Naive thymus-derived CD4-positive, alpha-beta T cell (primary cell): ENCODE results near the gene COL27A1. TPM values are rescaled to one million over a fixed set of nuclear protein-coding genes. Genes with fewer than 3 reads are reported as not detected.
"Not testable (repeated sequence)": the region's sequence is repeated elsewhere in the genome, so short reads cannot be mapped to it uniquely, and the experiment has no call there.

ENCODE experiments used
- ATAC-seq: fragments of 150-1000 bp; cut with Tn5 transposase; 2 replicates; pipeline ENCODE4 v1.10.0; 2021; ENCODE audit warnings: mild to moderate bottlenecking, moderate library complexity
- CTCF ChIA-PET: fragments of 350-600 bp; sonication (Branson Sonifier 250); formaldehyde crosslinking; loops from one replicate; lab custom pipeline; 2021; ENCODE audit warnings: antibody characterized with exemption; lab: Charles Lee
- POLR2A ChIA-PET: fragments of 350-600 bp; sonication (Branson Sonifier 250); formaldehyde crosslinking; loops from one replicate; lab custom pipeline; 2021; ENCODE audit warnings: antibody characterized with exemption, inconsistent platforms; lab: Charles Lee
- DNase-seq, 9 donors: peaks; one replicate each; pipeline versions ENCODE4 v3.0.0 to v3.0.0-alpha.2; 2020 to 2022; ENCODE audit warnings: mixed read lengths in 1 of 9
- H3K27ac ChIP-seq: one replicate; pipeline ENCODE4 v1.7.0; 2013; ENCODE audit warnings: mild to moderate bottlenecking, low read depth, low read length, moderate library complexity
- H3K27me3 ChIP-seq, 2 donors: one replicate each; pipeline ENCODE4 v1.7.0; 2013; ENCODE audit warnings: low read length in 2 of 2, mild to moderate bottlenecking in 2 of 2, moderate library complexity in 2 of 2; ENCODE audit not compliant: control insufficient read depth in 2 of 2, insufficient read depth in 2 of 2
- H3K36me3 ChIP-seq, 3 experiments: 1 replicate in 2 of 3; 2 replicates in 1 of 3; pipeline ENCODE4 v1.7.0; 2013; ENCODE audit warnings: low read length in 3 of 3, mild to moderate bottlenecking in 3 of 3, moderate library complexity in 1 of 3; ENCODE audit not compliant: insufficient read depth in 3 of 3, control insufficient read depth in 2 of 3
- H3K4me1 ChIP-seq, 2 donors: one replicate each; pipeline ENCODE4 v1.7.0; 2013; ENCODE audit warnings: low read length in 2 of 2, mild to moderate bottlenecking in 2 of 2, moderate library complexity in 1 of 2; ENCODE audit not compliant: control insufficient read depth in 2 of 2, insufficient read depth in 2 of 2
- H3K4me3 ChIP-seq: 2 replicates; pipeline ENCODE4 v1.7.0; 2013; ENCODE audit warnings: mild to moderate bottlenecking, low read length
- H3K9me3 ChIP-seq, 3 experiments: 1 replicate in 2 of 3; 2 replicates in 1 of 3; pipeline ENCODE4 v1.7.0; 2013; ENCODE audit warnings: low read length in 3 of 3; ENCODE audit not compliant: control insufficient read depth in 2 of 3
- H3K27ac Mint-ChIP-seq, 9 donors: one replicate each; pipeline ENCODE4 v1.8.0; 2020 to 2022; ENCODE audit warnings: mixed read lengths in 9 of 9, mild to moderate bottlenecking in 8 of 9, moderate library complexity in 5 of 9, inconsistent platforms in 2 of 9
- H3K27me3 Mint-ChIP-seq, 5 donors: one replicate each; pipeline ENCODE4 v1.8.0; 2021 to 2022; ENCODE audit warnings: mixed read lengths in 5 of 5, mild to moderate bottlenecking in 1 of 5
- H3K36me3 Mint-ChIP-seq, 5 donors: one replicate each; pipeline ENCODE4 v1.8.0; 2020 to 2022; ENCODE audit warnings: mixed read lengths in 5 of 5, mild to moderate bottlenecking in 3 of 5, inconsistent platforms in 1 of 5
- H3K4me1 Mint-ChIP-seq, 7 donors: one replicate each; pipeline ENCODE4 v1.8.0; 2020 to 2022; ENCODE audit warnings: mixed read lengths in 7 of 7, mild to moderate bottlenecking in 3 of 7, inconsistent platforms in 1 of 7
- H3K4me3 Mint-ChIP-seq, 10 donors: one replicate each; pipeline ENCODE4 v1.8.0; 2020 to 2022; ENCODE audit warnings: mild to moderate bottlenecking in 10 of 10, mixed read lengths in 10 of 10, moderate library complexity in 6 of 10, inconsistent platforms in 2 of 10
- H3K9me3 Mint-ChIP-seq, 11 donors: one replicate each; pipeline ENCODE4 v1.8.0; 2020 to 2022; ENCODE audit warnings: mixed read lengths in 11 of 11, mild to moderate bottlenecking in 4 of 11, inconsistent platforms in 1 of 11, moderate library complexity in 1 of 11
- intact Hi-C, 2 donors: fragments of 100-400 bp; cut with micrococcal nuclease; formaldehyde crosslinking; loops; one replicate each; pipeline ENCODE4 v1.15.1; 2023
- polyA plus RNA-seq, 2 donors: library from polyadenylated mRNA; unstranded; fragments of 300-500 nt; fragmentation: Illumina TruSeq; gene quantifications; one replicate each; pipeline ENCODE4 v1.2.3, GENCODE V29; 2021
- total RNA-seq, 6 experiments: library from RNA in 5 of 6; stranded (reverse) in 5 of 6; gene quantifications; 1 replicate in 5 of 6; 2 replicates in 1 of 6; pipeline ENCODE4 v1.2.3 and lab custom pipeline; 2021 to 2026

Gene COL27A1
- total and polyA plus RNA-seq, 7 experiments from 2014 or later = 1.2 to 2.4 (median 1.9) TPM; not detected in 2

DNA sequence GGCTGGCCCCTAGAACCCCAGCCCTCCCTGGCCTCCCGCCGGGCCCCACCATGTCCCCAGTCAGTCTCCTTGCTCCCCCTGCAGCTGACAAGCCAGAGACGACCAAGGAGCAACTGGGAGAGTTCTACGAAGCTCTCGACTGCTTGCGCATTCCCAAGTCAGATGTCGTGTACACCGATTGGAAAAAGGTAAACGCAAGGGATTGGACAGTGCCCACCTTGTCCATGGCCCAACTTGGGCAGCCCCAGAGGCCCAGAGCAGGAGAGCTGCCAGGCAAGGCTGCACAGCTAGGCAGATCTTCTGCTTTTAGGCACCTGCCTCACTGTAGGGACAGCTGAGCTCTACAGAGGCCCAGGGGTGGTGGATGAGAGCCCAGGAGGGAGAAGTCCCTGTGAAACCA is 169.6 kb downstream of the COL27A1 start:
- H3K36me3 Mint-ChIP-seq, H3K27me3 Mint-ChIP-seq, H3K9me3 Mint-ChIP-seq, H3K9me3 ChIP-seq, H3K4me1 ChIP-seq, intact Hi-C loops, DNase-seq, H3K4me3 ChIP-seq, H3K27ac ChIP-seq, H3K27me3 ChIP-seq, POLR2A ChIA-PET, H3K36me3 ChIP-seq, H3K4me1 Mint-ChIP-seq, H3K4me3 Mint-ChIP-seq, H3K27ac Mint-ChIP-seq: not testable (repeated sequence)
- peak; percentile 17 for ATAC-seq
- CTCF ChIA-PET = interaction anchor here (1.7 kb wide), 1 partner anchor 329 kb away, joined by 3 read pairs; no protein-coding TSS in a partner anchor

DNA sequence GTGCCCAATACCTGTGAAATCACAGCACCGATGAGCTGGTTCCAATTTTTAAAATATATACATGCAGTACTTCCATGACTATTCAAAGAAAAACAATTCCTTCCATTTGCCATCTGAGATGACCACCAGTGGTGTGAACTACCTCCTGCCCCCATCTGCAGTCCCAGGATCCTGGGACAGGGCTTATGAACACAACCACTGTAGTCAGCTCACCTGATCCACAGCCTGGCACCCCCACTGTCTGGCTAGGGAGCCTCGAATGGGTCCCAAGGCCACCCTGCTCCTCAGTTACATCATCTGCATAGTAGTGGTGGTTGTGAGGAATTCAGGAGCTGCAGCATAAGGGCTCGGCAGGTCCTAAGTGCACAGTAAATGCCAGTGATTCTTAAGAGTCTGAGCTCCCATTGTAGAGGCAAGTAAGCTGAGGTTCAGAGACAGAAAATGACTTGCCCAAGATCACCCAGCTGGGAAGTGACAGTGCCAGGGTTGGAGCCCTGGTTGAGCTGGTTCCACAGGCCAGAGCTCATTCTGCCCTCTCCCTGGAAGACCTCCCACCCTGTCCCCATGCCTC is 170.4 kb downstream of the COL27A1 start:
- H3K36me3 ChIP-seq, H3K4me3 Mint-ChIP-seq, H3K27me3 ChIP-seq, POLR2A ChIA-PET, H3K27me3 Mint-ChIP-seq, H3K9me3 ChIP-seq, H3K4me1 Mint-ChIP-seq, H3K4me3 ChIP-seq, H3K9me3 Mint-ChIP-seq, ATAC-seq, H3K27ac ChIP-seq, DNase-seq, H3K4me1 ChIP-seq, H3K36me3 Mint-ChIP-seq, intact Hi-C loops, H3K27ac Mint-ChIP-seq: not testable (repeated sequence)
- CTCF ChIA-PET = interaction anchor here (1.7 kb wide), 1 partner anchor 328 kb away, joined by 3 read pairs; no protein-coding TSS in a partner anchor

DNA sequence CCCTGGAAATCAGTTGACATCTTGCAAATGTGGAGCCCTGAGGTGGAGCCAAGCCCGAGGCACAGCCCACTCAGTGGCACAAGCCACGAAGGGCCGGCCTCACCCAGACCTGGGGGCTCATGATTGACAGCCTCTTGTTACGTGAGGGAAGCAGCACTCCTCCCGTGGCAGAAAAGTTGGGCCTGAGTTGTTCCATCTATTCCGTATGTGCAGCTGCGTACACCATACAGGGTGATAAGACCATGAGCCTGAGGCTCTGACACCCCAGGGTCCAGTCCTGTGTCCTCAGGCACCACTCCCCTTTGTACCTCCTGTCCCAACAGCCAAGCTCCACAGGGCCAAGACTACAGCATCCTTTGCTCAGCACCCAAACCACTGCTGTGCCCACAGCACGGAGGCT is 172.4 kb downstream of the COL27A1 start:
- H3K4me1 Mint-ChIP-seq = peaks cover 0 to 22% (median 9%) of the 10 kb centered on the region in 7 donors
- CTCF ChIA-PET = no interaction called here

DNA sequence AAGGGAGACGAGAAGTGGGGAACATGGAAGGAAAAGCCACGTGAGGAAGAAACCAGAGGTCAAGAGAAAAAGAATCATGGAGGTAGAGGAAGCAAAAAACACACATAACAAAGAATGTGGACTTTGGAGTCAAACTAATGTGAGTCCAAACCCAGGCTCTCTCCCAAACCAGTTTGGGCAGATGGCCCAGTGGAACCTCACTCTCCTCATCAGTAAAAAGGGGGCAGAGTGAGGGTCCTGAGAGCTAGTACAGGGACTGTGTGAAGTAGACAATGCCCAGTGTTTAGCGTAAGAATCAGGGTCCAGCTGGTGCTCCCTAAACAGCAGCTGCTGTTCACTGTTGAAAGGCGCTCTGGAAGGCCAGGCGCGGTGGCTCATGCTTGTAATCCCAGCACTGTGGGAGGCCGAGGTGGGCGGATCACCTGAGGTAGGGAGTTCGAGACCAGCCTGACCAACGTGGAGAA is 173.1 kb downstream of the COL27A1 start:
- ATAC-seq, CTCF ChIA-PET, DNase-seq, H3K4me1 ChIP-seq, H3K27me3 ChIP-seq, H3K27ac Mint-ChIP-seq, H3K4me3 ChIP-seq, intact Hi-C loops, H3K9me3 ChIP-seq, H3K36me3 Mint-ChIP-seq, H3K4me3 Mint-ChIP-seq, POLR2A ChIA-PET, H3K9me3 Mint-ChIP-seq, H3K27me3 Mint-ChIP-seq, H3K36me3 ChIP-seq, H3K27ac ChIP-seq: not testable (repeated sequence)
- H3K4me1 Mint-ChIP-seq = peaks cover 0 to 22% (median 9%) of the 10 kb centered on the region in 7 donors

More for the DNA sequence above, 172.4 kb downstream of the COL27A1 start:
- intact Hi-C loops = loop anchor here in 1 of 2 donors (1.0 kb wide), 1 partner anchor 8 kb away; no protein-coding TSS in a partner anchor
- H3K4me3 ChIP-seq = no peak overlapping the region
- Mint-ChIP-seq H3K27me3 (no peaks in the 10 kb centered on the region), H3K27ac (no peak overlapping the region), H3K4me3 (no peak overlapping the region), H3K9me3 (peaks cover 0 to 7% (median 0%) of the 10 kb centered on the region in 11 donors), H3K36me3 (no peaks in the 10 kb centered on the region)
- H3K27me3 ChIP-seq = no peaks in the 10 kb centered on the region
- no peaks in the 10 kb centered on the region for H3K9me3 ChIP-seq
- H3K4me1 ChIP-seq = peaks cover 0 to 4% of the 10 kb centered on the region in 2 donors
- POLR2A ChIA-PET = no interaction called here
- no peak for ATAC-seq
- H3K27ac ChIP-seq = no peak overlapping the region
- H3K36me3 ChIP-seq = no peaks in the 10 kb centered on the region
- no peak for DNase-seq

DNA sequence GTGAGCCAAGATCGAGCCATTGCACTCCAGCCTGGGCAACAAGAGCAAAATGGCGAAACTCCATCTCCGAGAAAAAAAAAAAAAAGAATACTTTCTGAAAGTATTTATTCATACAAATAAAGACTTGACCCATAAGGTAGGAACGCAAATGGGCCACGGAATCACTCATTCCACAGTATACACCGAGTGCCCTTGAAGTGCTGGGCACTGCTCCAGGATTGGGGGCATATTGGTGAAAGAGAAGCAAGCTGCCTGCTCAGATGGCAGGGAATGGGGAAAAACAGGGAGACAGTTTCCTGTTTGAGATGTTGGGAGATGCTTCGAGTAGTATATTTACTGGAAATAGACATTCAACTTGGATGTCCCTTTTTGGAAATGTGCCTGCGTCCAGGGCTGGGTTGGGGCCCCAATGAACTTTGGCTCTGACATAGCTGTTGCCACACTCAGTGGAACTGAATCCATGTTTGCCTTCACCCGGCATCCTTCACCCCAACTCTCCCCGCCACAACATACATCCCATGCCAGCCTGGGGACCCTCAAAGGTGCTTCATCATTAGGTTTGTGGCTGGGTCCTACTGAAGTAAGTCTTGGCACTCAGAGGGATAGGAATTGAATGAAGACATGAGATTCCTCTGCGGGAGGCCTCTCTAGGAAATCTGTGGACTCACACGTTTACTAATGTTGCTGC is 173.7 kb downstream of the COL27A1 start:
- H3K9me3 ChIP-seq, H3K4me1 ChIP-seq, H3K27me3 Mint-ChIP-seq, H3K27me3 ChIP-seq, POLR2A ChIA-PET, DNase-seq, CTCF ChIA-PET, H3K27ac ChIP-seq, H3K9me3 Mint-ChIP-seq, H3K36me3 ChIP-seq, H3K36me3 Mint-ChIP-seq, H3K4me3 ChIP-seq, H3K4me3 Mint-ChIP-seq, intact Hi-C loops, ATAC-seq, H3K27ac Mint-ChIP-seq: not testable (repeated sequence)
- H3K4me1 Mint-ChIP-seq = peaks cover 0 to 22% (median 9%) of the 10 kb centered on the region in 7 donors

DNA sequence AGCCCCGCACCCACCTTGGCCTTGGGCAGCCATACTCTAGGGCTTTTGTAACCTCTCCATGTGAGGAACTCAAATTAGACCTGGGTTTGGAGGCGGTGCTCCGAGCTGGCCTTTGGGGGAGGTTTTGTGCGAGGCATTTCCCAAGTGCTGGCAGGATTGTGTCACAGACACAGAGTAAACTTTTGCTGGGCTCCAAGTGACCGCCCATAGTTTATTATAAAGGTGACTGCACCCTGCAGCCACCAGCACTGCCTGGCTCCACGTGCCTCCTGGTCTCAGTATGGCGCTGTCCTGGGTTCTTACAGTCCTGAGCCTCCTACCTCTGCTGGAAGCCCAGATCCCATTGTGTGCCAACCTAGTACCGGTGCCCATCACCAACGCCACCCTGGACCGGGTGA is 174.3 kb downstream of the COL27A1 start, which contains the start of gene ORM2:
Gene ORM2 (plus strand): TSS at position 245 of the 398 bp plus-strand sequence. CDS start 36 bp downstream, at position 281.
- H3K36me3 ChIP-seq, H3K36me3 Mint-ChIP-seq, ATAC-seq, H3K4me1 ChIP-seq, POLR2A ChIA-PET, H3K27me3 Mint-ChIP-seq, H3K27me3 ChIP-seq, H3K9me3 ChIP-seq, DNase-seq, CTCF ChIA-PET, H3K4me3 ChIP-seq, H3K9me3 Mint-ChIP-seq: not testable (repeated sequence)
- H3K4me1 Mint-ChIP-seq = peaks cover 0 to 22% (median 9%) of the 10 kb centered on the region in 7 donors
- peak within 1 kb of the TSS; percentile 45 for H3K27ac ChIP-seq
- H3K4me3 Mint-ChIP-seq = peak within 1 kb of the TSS in 1 of 10 donors; percentile 63
- intact Hi-C loops = loop anchor here in 1 of 2 donors (10.0 kb wide), 1 partner anchor 325 kb away; the partner anchor contains the start of gene TEX53
- H3K27ac Mint-ChIP-seq = peak within 1 kb of the TSS; percentile 38 to 88 (median 79)
